ENCODE data around the gene ZNF219. TPM values are rescaled to one million over a fixed set of nuclear protein-coding genes. Genes with fewer than 3 reads are reported as not detected.

Gene ZNF219
- total and polyA plus RNA-seq, 2 of the 13 experiments (the other 11 are each of a cell fraction or from before 2014, with no cell fraction given): 34.5 to 36.6 TPM

- no peak for TF ChIP-seq AFF4 (CRISPR knock-in tag; IDR thresholded peaks at IDR 0.05)
- no peak for TF ChIP-seq PAWR (CRISPR knock-in tag; IDR thresholded peaks at IDR 0.05; ENCODE audit: borderline replicate concordance)
- peak; percentile 67; the same call in 1 of the 2 replicates for TF ChIP-seq FOXC1 (CRISPR knock-in tag; IDR thresholded peaks at IDR 0.05; ENCODE audit: borderline replicate concordance)
- no peak; the same call in none of the 2 replicates for TF ChIP-seq RXRA (CRISPR knock-in tag; IDR thresholded peaks at IDR 0.05)
- TF ChIP-seq RNF219 (CRISPR knock-in tag; IDR thresholded peaks at IDR 0.05): no peak
- TF ChIP-seq ZNF318 (CRISPR knock-in tag; IDR thresholded peaks at IDR 0.05): no peak
- TF ChIP-seq KDM4B (CRISPR knock-in tag; IDR thresholded peaks at IDR 0.05): peak; percentile 87
- TF ChIP-seq ZNF782 (CRISPR knock-in tag; IDR thresholded peaks at IDR 0.05; ENCODE audit: borderline replicate concordance): no peak
- peak; percentile 92 for TF ChIP-seq MAFF (IDR thresholded peaks at IDR 0.05; ENCODE audit: low read depth, low read length)
- peak; percentile 57; the same call in 1 of the 2 replicates for TF ChIP-seq ZNF607 (CRISPR knock-in tag; IDR thresholded peaks at IDR 0.05; ENCODE audit: borderline replicate concordance)
- TF ChIP-seq TP53 (CRISPR knock-in tag; conservative IDR thresholded peaks at IDR 0.05): no peak
- peak; percentile 54 for TF ChIP-seq RBM39 (IDR thresholded peaks at IDR 0.05; ENCODE audit: low read depth, low read length, poor library complexity, severe bottlenecking)
- TF ChIP-seq BORCS8-MEF2B (CRISPR knock-in tag; IDR thresholded peaks at IDR 0.05): no peak
- TF ChIP-seq RAD51 (IDR thresholded peaks at IDR 0.05; ENCODE audit: borderline replicate concordance): no peak
Observed at GRCh38 chr14:21106498-21107282, 8.2 kb upstream of the ZNF219 start (continued).

Measured in HepG2 (cell line).